Measurements from ENCODE around the gene BANF2. TPM values are rescaled to one million over a fixed set of nuclear protein-coding genes. Genes with fewer than 3 reads are reported as not detected.

Gene BANF2
- total and polyA plus RNA-seq, 2 of the 13 experiments (the other 11 are each of a cell fraction or from before 2014, with no cell fraction given) = 0.35 TPM; not detected in 1

GRCh38 chr20:17698384-17698783 lies 1.4 kb upstream of the BANF2 start:
- 5% methylated on average over 4 of the region's 5 CpGs for whole genome bisulfite sequencing (ENCODE audit: low lambda C conversion rate)
- no TSS peak for BruUV-seq (replicated peaks)
- H3K9ac ChIP-seq (ENCODE audit: insufficient read depth, low read depth, low read length) = no peak overlapping the region
- TF ChIP-seq HDAC1 (CRISPR knock-in tag; IDR thresholded peaks at IDR 0.05) (no peak), SETDB1 (CRISPR knock-in tag; IDR thresholded peaks at IDR 0.05; ENCODE audit: borderline replicate concordance) (0 out of 2 replicates have a peak, but pooled peaks have one; percentile 37), SMARCC2 (IDR thresholded peaks at IDR 0.05) (no peak), NBN (conservative IDR thresholded peaks at IDR 0.05) (no peak), EED (CRISPR knock-in tag; IDR thresholded peaks at IDR 0.05) (no peak), ZUFSP (CRISPR knock-in tag; IDR thresholded peaks at IDR 0.05; ENCODE audit: borderline replicate concordance) (0 out of 2 replicates have a peak, but pooled peaks have one; percentile 11), GMEB1 (CRISPR knock-in tag; IDR thresholded peaks at IDR 0.05; ENCODE audit: borderline replicate concordance) (no peak), SRSF1 (optimal IDR thresholded peaks at IDR 0.05; ENCODE audit: low read depth, low read length) (no peak), ZNF510 (CRISPR knock-in tag; IDR thresholded peaks at IDR 0.05; ENCODE audit: low read depth) (no peak)
- in situ Hi-C loops (cut with HindIII; ENCODE audit: extremely low pct_ligation_motif_present, low pct_unique_long_range_greater_than_20kb) (no loop called here), intact Hi-C loops (cut with micrococcal nuclease; ENCODE audit: unreplicated experiment) (no loop called here)
- DNase-seq (ENCODE audit: low spot score) = no peak
- H3K9me3 ChIP-seq (ENCODE audit: low read length) = no peaks in the 10 kb centered on the region
- H3K36me3 ChIP-seq (replicated peaks in 1 of 2; ENCODE audit: control insufficient read depth in 1 of 2, insufficient read depth in 2 of 2, low read length in 2 of 2) = no peaks in the 10 kb centered on the region
- H4K20me1 ChIP-seq (ENCODE audit: insufficient read depth, low read length) = no peaks in the 10 kb centered on the region
- no peak for ATAC-seq
- H3K79me2 ChIP-seq (ENCODE audit: insufficient read depth, low read length) = no peaks in the 10 kb centered on the region
- POLR2A ChIA-PET = interaction anchor here (0.8 to 2.0 kb wide), 3 partner anchors 12 to 157 kb away, joined by 4 read pairs; no protein-coding TSS in a partner anchor
- no peak overlapping the region for H3K4me3 ChIP-seq (replicated peaks in 1 of 3; ENCODE audit: insufficient read depth in 1 of 3, low read depth in 2 of 3, low read length in 3 of 3)
- peaks cover 16 to 62% of the 10 kb centered on the region in 2 experiments for H3K27me3 ChIP-seq (ENCODE audit: control insufficient read depth in 1 of 2, insufficient read depth in 2 of 2, low read length in 2 of 2)
- H3K27ac ChIP-seq (ENCODE audit: extremely low read length, insufficient read depth, low read length) = no peak overlapping the region
- no peak for FAIRE-seq
- no peak overlapping the region for H3K4me2 ChIP-seq (ENCODE audit: low read depth, low read length)
- peaks cover 20% of the 10 kb centered on the region for H3K4me1 ChIP-seq (ENCODE audit: insufficient read depth, low read length)
- CTCF ChIA-PET (ENCODE audit: low intra/inter-chr PET ratio, low total read pairs) = no interaction called here
- no peak overlapping the region for H2AFZ ChIP-seq (ENCODE audit: low read length)

All from HepG2 (cell line).